Neural progenitor cell (in vitro differentiated cells): ENCODE results near the gene SLC22A15. TPM values are rescaled to one million over a fixed set of nuclear protein-coding genes. Genes with fewer than 3 reads are reported as not detected.
A peak's percentile ranks its signal among the peaks of the same experiment; 100 is the strongest.
"Not testable (repeated sequence)": the region's sequence is repeated elsewhere in the genome, so short reads cannot be mapped to it uniquely, and the experiment has no call there.

Experiments
- DNase-seq: peaks from one replicate; pipeline ENCODE4 v3.0.0-alpha.2; 2016; ENCODE audit warnings: low spot score
- H2AFZ ChIP-seq: fragments of 200-600 bp; sonication (generic); replicated peaks from 2 replicates; pipeline ENCODE4 v1.6.1; 2016; ENCODE audit warnings: antibody characterized with exemption
- H3F3A ChIP-seq: fragments of 200-600 bp; sonication (generic); 2 replicates; pipeline ENCODE4 v1.6.1; 2016; ENCODE audit warnings: antibody characterized with exemption, low read depth
- H3K27ac ChIP-seq: fragments of 200-600 bp; sonication (generic); 2 replicates; pipeline ENCODE4 v1.5.1; 2016; ENCODE audit warnings: mild to moderate bottlenecking
- H3K27me3 ChIP-seq: fragments of 200-600 bp; sonication (generic); 2 replicates; pipeline ENCODE4 v1.6.1; 2016; ENCODE audit warnings: mild to moderate bottlenecking, moderate library complexity
- H3K36me3 ChIP-seq: fragments of 200-600 bp; sonication (generic); 2 replicates; pipeline ENCODE4 v1.5.1; 2016
- H3K4me1 ChIP-seq: fragments of 200-600 bp; sonication (generic); 2 replicates; pipeline ENCODE4 v1.6.1; 2016; ENCODE audit warnings: mixed run types
- H3K4me2 ChIP-seq: fragments of 200-600 bp; sonication (generic); 2 replicates; pipeline ENCODE4 v1.6.1; 2016
- H3K4me3 ChIP-seq: fragments of 200-600 bp; sonication (generic); 2 replicates; pipeline ENCODE4 v1.5.1; 2016
- H3K79me2 ChIP-seq: fragments of 200-600 bp; sonication (generic); 2 replicates; pipeline ENCODE4 v1.6.1; 2016; ENCODE audit warnings: low read depth
- H3K9ac ChIP-seq: fragments of 200-600 bp; sonication (generic); 2 replicates; pipeline ENCODE4 v1.6.1; 2016
- H3K9me3 ChIP-seq: fragments of 200-600 bp; sonication (generic); 2 replicates; pipeline ENCODE4 v1.5.1; 2016; ENCODE audit warnings: low read depth
- H4K20me1 ChIP-seq: fragments of 200-600 bp; sonication (generic); 2 replicates; pipeline ENCODE4 v1.6.1; 2016; ENCODE audit warnings: low read depth
- H3K27ac Mint-ChIP-seq: 3 replicates; pipeline ENCODE4 v1.8.0; 2021; ENCODE audit warnings: mixed read lengths
- H3K27me3 Mint-ChIP-seq: 2 replicates; pipeline ENCODE4 v1.8.0; 2022; ENCODE audit warnings: low read depth, mild to moderate bottlenecking, inconsistent platforms, moderate library complexity, mixed read lengths; ENCODE audit not compliant: insufficient read depth
- H3K36me3 Mint-ChIP-seq: 3 replicates; pipeline ENCODE4 v1.8.0; 2021; ENCODE audit warnings: mixed read lengths
- H3K4me1 Mint-ChIP-seq: 3 replicates; pipeline ENCODE4 v1.8.0; 2021; ENCODE audit warnings: mixed read lengths
- H3K4me3 Mint-ChIP-seq: 3 replicates; pipeline ENCODE4 v1.8.0; 2021; ENCODE audit warnings: mild to moderate bottlenecking, moderate library complexity, mixed read lengths
- H3K9me3 Mint-ChIP-seq: 3 replicates; pipeline ENCODE4 v1.8.0; 2020; ENCODE audit warnings: mixed read lengths
- CTCF ChIP-seq: fragments of 200-600 bp; sonication (generic); IDR thresholded peaks from 2 replicates; pipeline ENCODE4 v1.5.1; 2017; ENCODE audit warnings: antibody characterized with exemption, mild to moderate bottlenecking
- EZH2 ChIP-seq: fragments of 200-600 bp; sonication (generic); IDR thresholded peaks from 2 replicates; pipeline ENCODE4 v1.6.1; 2017; ENCODE audit warnings: antibody characterized with exemption, mild to moderate bottlenecking, moderate library complexity
- EZH2phosphoT487 ChIP-seq: fragments of 200-600 bp; sonication (generic); IDR thresholded peaks from 2 replicates; pipeline ENCODE4 v1.6.1; 2017; ENCODE audit warnings: antibody characterized with exemption
- total RNA-seq: library from RNA; depleted of rRNA; stranded (reverse); fragments of >200 nt; gene quantifications from 2 replicates; pipeline ENCODE4 v1.2.3, GENCODE V29; 2015; ENCODE audit warnings: low replicate concordance

SLC22A15 gene
- total RNA-seq, 1 donor from 2014 or later, result 1.9 TPM

GRCh38 chr1:115969509-115969908 is 6.8 kb upstream of the SLC22A15 start:
- peak; percentile 82 for DNase-seq
- no peaks in the 10 kb centered on the region for H3K27me3 ChIP-seq
- no peak overlapping the region for H3K4me3 Mint-ChIP-seq

GRCh38 chr1:115971778-115972177 is 4.5 kb upstream of the SLC22A15 start:
- not testable (repeated sequence) for H3K4me3 Mint-ChIP-seq, DNase-seq, H3K36me3 ChIP-seq, H3K9me3 ChIP-seq, H3K4me3 ChIP-seq, H3K27me3 Mint-ChIP-seq, H3K27ac ChIP-seq, H4K20me1 ChIP-seq, H3K79me2 ChIP-seq, H3K9me3 Mint-ChIP-seq, H3K4me2 ChIP-seq, H2AFZ ChIP-seq, H3K9ac ChIP-seq, H3K27ac Mint-ChIP-seq, H3K36me3 Mint-ChIP-seq
- H3F3A ChIP-seq, result peaks cover 17% of the 10 kb centered on the region
- peaks cover 12% of the 10 kb centered on the region for H3K4me1 ChIP-seq
- peaks cover 12% of the 10 kb centered on the region for H3K4me1 Mint-ChIP-seq
- peaks cover 18% of the 10 kb centered on the region for H3K27me3 ChIP-seq

More at GRCh38 chr1:115969509-115969908, 6.8 kb upstream of the SLC22A15 start:
- Histone ChIP-seq H3K79me2 (no peaks in the 10 kb centered on the region), H3K9ac (no peak overlapping the region), H3K4me2 (peak overlapping the region; percentile 31), H3K27ac (no peak overlapping the region), H3K36me3 (no peaks in the 10 kb centered on the region), H2AFZ (peak overlapping the region; percentile 81), H3F3A (no peaks in the 10 kb centered on the region), H4K20me1 (no peaks in the 10 kb centered on the region), H3K4me1 (peaks cover 12% of the 10 kb centered on the region), H3K9me3 (no peaks in the 10 kb centered on the region), H3K4me3 (no peak overlapping the region)
- no peak overlapping the region for H3K27ac Mint-ChIP-seq
- no peaks in the 10 kb centered on the region for H3K36me3 Mint-ChIP-seq
- H3K4me1 Mint-ChIP-seq, result peaks cover 10% of the 10 kb centered on the region
- peaks cover 10% of the 10 kb centered on the region for H3K9me3 Mint-ChIP-seq
- no peak for TF ChIP-seq CTCF
- no peak for TF ChIP-seq EZH2
- no peak for TF ChIP-seq EZH2phosphoT487
- H3K27me3 Mint-ChIP-seq, result no peaks in the 10 kb centered on the region

GRCh38 chr1:115973154-115973553 is 3.2 kb upstream of the SLC22A15 start:
- no peaks in the 10 kb centered on the region for H3K9me3 Mint-ChIP-seq
- Histone ChIP-seq H3K9me3 (no peaks in the 10 kb centered on the region), H3K4me2 (no peak overlapping the region), H3F3A (peaks cover 28% of the 10 kb centered on the region), H2AFZ (no peak overlapping the region), H3K27ac (no peak overlapping the region), H4K20me1 (peaks cover 3% of the 10 kb centered on the region), H3K27me3 (peaks cover 32% of the 10 kb centered on the region), H3K4me1 (peaks cover 12% of the 10 kb centered on the region), H3K36me3 (no peaks in the 10 kb centered on the region), H3K79me2 (no peaks in the 10 kb centered on the region), H3K4me3 (no peak overlapping the region), H3K9ac (no peak overlapping the region)
- DNase-seq, result no peak
- TF ChIP-seq CTCF (no peak), EZH2 (no peak), EZH2phosphoT487 (no peak)
- no peak overlapping the region for H3K27ac Mint-ChIP-seq
- H3K4me3 Mint-ChIP-seq, result no peak overlapping the region
- H3K36me3 Mint-ChIP-seq, result no peaks in the 10 kb centered on the region
- peaks cover 16% of the 10 kb centered on the region for H3K4me1 Mint-ChIP-seq
- H3K27me3 Mint-ChIP-seq, result peaks cover 16% of the 10 kb centered on the region

- Histone ChIP-seq H3K9ac (no peak overlapping the region), H4K20me1 (peaks cover 3% of the 10 kb centered on the region), H3F3A (peaks cover 28% of the 10 kb centered on the region), H3K27me3 (peaks cover 34% of the 10 kb centered on the region), H3K4me2 (peak overlapping the region; percentile 80), H3K4me1 (no peaks in the 10 kb centered on the region), H2AFZ (peak overlapping the region; percentile 98), H3K79me2 (no peaks in the 10 kb centered on the region), H3K4me3 (peak overlapping the region; percentile 70), H3K27ac (no peak overlapping the region), H3K9me3 (no peaks in the 10 kb centered on the region), H3K36me3 (no peaks in the 10 kb centered on the region)
- H3K27me3 Mint-ChIP-seq, result peaks cover 21% of the 10 kb centered on the region
- no peaks in the 10 kb centered on the region for H3K36me3 Mint-ChIP-seq
- H3K4me1 Mint-ChIP-seq, result peaks cover 7% of the 10 kb centered on the region
- no peak for TF ChIP-seq EZH2phosphoT487
- TF ChIP-seq CTCF, result no peak
- no peak for TF ChIP-seq EZH2
- no peak overlapping the region for H3K27ac Mint-ChIP-seq
- H3K4me3 Mint-ChIP-seq, result peak overlapping the region; percentile 91
- no peaks in the 10 kb centered on the region for H3K9me3 Mint-ChIP-seq
- no peak for DNase-seq
These were observed 698 bp upstream of the SLC22A15 start for GRCh38 chr1:115975569-115976061.
